Liver (tissue), 9 donors: Measurements from ENCODE around the gene SDSL. TPM values are rescaled to one million over a fixed set of nuclear protein-coding genes. Genes with fewer than 3 reads are reported as not detected.

Source experiments
- DNase-seq: peaks from one replicate; pipeline ENCODE4 v3.0.0-alpha.2; 2017; ENCODE audit warnings: low spot score
- H3K27ac ChIP-seq, 2 donors: one replicate each; pipeline ENCODE4 v1.7.0; 2013; ENCODE audit warnings: inconsistent platforms in 2 of 2, low read length in 2 of 2, control low read depth in 1 of 2, low read depth in 1 of 2, mild to moderate bottlenecking in 1 of 2
- H3K27me3 ChIP-seq, 4 donors: one replicate each; pipeline versions ENCODE4 v1.6.1 to v1.7.0; 2013; ENCODE audit warnings: low read length in 3 of 4, inconsistent platforms in 1 of 4, mild to moderate bottlenecking in 1 of 4, moderate library complexity in 1 of 4; ENCODE audit not compliant: control insufficient read depth in 4 of 4, insufficient read depth in 4 of 4
- H3K36me3 ChIP-seq, 4 donors: one replicate each; pipeline versions ENCODE4 v1.6.1 to v1.7.0; 2013; ENCODE audit warnings: low read length in 3 of 4, mild to moderate bottlenecking in 3 of 4, low read depth in 1 of 4, moderate library complexity in 1 of 4; ENCODE audit not compliant: control insufficient read depth in 4 of 4, insufficient read depth in 3 of 4
- H3K4me1 ChIP-seq, 4 donors: one replicate each; pipeline versions ENCODE4 v1.6.1 to v1.7.0; 2013; ENCODE audit warnings: low read length in 3 of 4, mild to moderate bottlenecking in 3 of 4, moderate library complexity in 1 of 4; ENCODE audit not compliant: control insufficient read depth in 4 of 4, insufficient read depth in 4 of 4
- H3K4me3 ChIP-seq, 3 donors: one replicate each; pipeline versions ENCODE4 v1.6.1 to v1.7.0; 2013; ENCODE audit warnings: low read length in 3 of 3, control low read depth in 1 of 3, low read depth in 1 of 3, mild to moderate bottlenecking in 1 of 3
- H3K9ac ChIP-seq, 2 donors: one replicate each; pipeline ENCODE4 v1.7.0; 2013; ENCODE audit warnings: low read length in 2 of 2, mild to moderate bottlenecking in 2 of 2, moderate library complexity in 2 of 2, control low read depth in 1 of 2, low read depth in 1 of 2
- H3K9me3 ChIP-seq, 4 donors: one replicate each; pipeline versions ENCODE4 v1.6.1 to v1.7.0; 2013; ENCODE audit warnings: low read length in 3 of 4; ENCODE audit not compliant: control insufficient read depth in 4 of 4
- FOXA1 ChIP-seq: IDR thresholded peaks from 2 replicates; pipeline ENCODE4 v1.6.1; 2016; ENCODE audit warnings: antibody characterized with exemption
- GABPA ChIP-seq, 2 donors: IDR thresholded peaks in 1 of 2; conservative IDR thresholded peaks in 1 of 2; 2 replicates each; pipeline ENCODE4 v1.6.1; 2016; ENCODE audit warnings: antibody characterized with exemption in 2 of 2, mild to moderate bottlenecking in 1 of 2, moderate library complexity in 1 of 2
- HNF4A ChIP-seq, 2 donors: conservative IDR thresholded peaks; 2 replicates each; pipeline ENCODE4 v1.6.1; 2016; ENCODE audit warnings: antibody characterized with exemption in 2 of 2, mild to moderate bottlenecking in 2 of 2
- NR2F2 ChIP-seq: IDR thresholded peaks from 2 replicates; pipeline ENCODE4 v1.6.1; 2016; ENCODE audit warnings: antibody characterized with exemption
- RXRA ChIP-seq, 2 donors: IDR thresholded peaks; 2 replicates each; pipeline ENCODE4 v1.6.1; 2017 to 2018; ENCODE audit warnings: antibody characterized with exemption in 2 of 2, mild to moderate bottlenecking in 1 of 2
- TAF1 ChIP-seq: conservative IDR thresholded peaks from 2 replicates; pipeline ENCODE4 v1.6.1; 2016; ENCODE audit warnings: antibody characterized with exemption, mild to moderate bottlenecking
- YY1 ChIP-seq: IDR thresholded peaks from 2 replicates; pipeline ENCODE4 v1.6.1; 2016; ENCODE audit warnings: antibody characterized with exemption, mild to moderate bottlenecking
- WGBS: extraction: QIAGEN DNeasy Blood & Tissue Kit; methylation state at CpG from one replicate; pipeline ENCODE4 v1.1.7; 2013; 5-methylcytosine and 5-hydroxymethylcytosine counted together
- polyA plus RNA-seq, 2 donors: library from polyadenylated mRNA; stranded (reverse) in 1 of 2; unstranded in 1 of 2; fragments of 200-250 nt in 1 of 2; fragments of >200 nt in 1 of 2; fragmentation: Nextera tagmentation in 1 of 2; extraction: Ambion mirVana in 1 of 2; gene quantifications; one replicate each; pipeline versions ENCODE4 v1.2.1 to v1.2.3, GENCODE V29; 2013 to 2015
- total RNA-seq, 2 donors: library from RNA; depleted of rRNA; stranded (reverse); fragments of >200 nt; gene quantifications; one replicate each; pipeline ENCODE4 v1.2.3, GENCODE V29; 2014
- donor health status: healthy.
- donor health status: healthy.
- donor health status: healthy.
- donor health status: healthy.
- donor health status: healthy.

Gene SDSL
- total and polyA plus RNA-seq, 4 donors = 22.4 to 93.1 (median 33.7) TPM

DNA sequence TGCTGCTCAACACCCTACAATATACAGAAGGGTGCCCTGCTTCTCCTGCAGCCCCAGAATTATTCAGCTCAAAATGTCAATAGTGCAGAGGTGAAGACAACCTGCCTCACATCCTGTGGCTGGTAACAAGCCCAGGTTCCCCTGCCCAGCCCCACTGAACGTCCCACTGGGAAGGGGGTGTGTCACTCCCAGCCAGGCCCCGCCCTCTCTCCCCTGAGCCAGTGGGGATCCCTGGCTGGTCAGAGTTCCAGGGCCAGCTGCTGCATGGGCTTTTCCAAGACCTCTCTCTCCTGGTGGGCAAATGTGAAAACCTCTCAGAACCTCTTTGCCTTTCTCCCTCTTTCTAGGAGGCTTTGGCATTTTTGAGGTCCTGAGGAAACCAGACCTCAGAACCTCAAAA, 63.1 kb downstream of the SDSL start:
- Histone ChIP-seq H3K4me3 (no peak overlapping the region), H3K9ac (no peak overlapping the region), H3K27ac (no peak overlapping the region), H3K9me3 (peaks cover 0 to 2% (median 0%) of the 10 kb centered on the region in 4 donors), H3K4me1 (no peaks in the 10 kb centered on the region), H3K36me3 (no peaks in the 10 kb centered on the region), H3K27me3 (peaks cover 0 to 22% (median 7%) of the 10 kb centered on the region in 4 donors)
- WGBS = 6% methylated on average over 2 of the region's 2 CpGs
- TF ChIP-seq HNF4A (conservative IDR thresholded peaks at IDR 0.05) = no peak
- no peak for DNase-seq

DNA sequence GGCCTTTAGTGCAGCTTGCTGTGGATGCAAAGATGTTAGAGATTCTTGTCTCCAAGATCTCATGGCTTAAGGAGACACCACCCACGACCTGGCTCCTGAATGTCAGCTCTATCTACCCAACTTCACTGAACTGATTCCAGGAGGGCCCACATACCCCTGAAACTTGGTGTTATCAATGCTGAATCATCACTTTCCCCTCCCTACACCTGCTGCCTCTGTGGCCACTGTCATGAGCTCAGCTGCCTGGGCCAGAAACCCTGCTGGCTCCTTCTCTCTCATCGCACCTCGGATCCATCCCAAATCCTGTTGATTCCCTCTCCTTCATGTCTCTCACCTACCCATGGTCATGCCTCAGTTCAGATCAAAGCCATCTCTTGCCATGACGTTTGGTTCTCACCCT, 64.5 kb downstream of the SDSL start:
- no peak overlapping the region for H3K27ac ChIP-seq
- H3K27me3 ChIP-seq = peaks cover 0 to 19% (median 6%) of the 10 kb centered on the region in 4 donors
- TF ChIP-seq RXRA (IDR thresholded peaks at IDR 0.05) (no peak), NR2F2 (no peak), TAF1 (no peak), YY1 (no peak), GABPA (IDR thresholded peaks at IDR 0.05 in 1 of 2, conservative IDR thresholded peaks at IDR 0.05 in 1 of 2) (no peak), FOXA1 (no peak)
- no peak overlapping the region for H3K4me3 ChIP-seq
- no peaks in the 10 kb centered on the region for H3K4me1 ChIP-seq
- no peaks in the 10 kb centered on the region for H3K36me3 ChIP-seq
- H3K9me3 ChIP-seq = no peaks in the 10 kb centered on the region
- no peak for DNase-seq
- WGBS = 19% methylated on average over 4 of the region's 4 CpGs
- H3K9ac ChIP-seq = no peak overlapping the region

Other genes starting within 250 kb of the SDSL start
- 10 to 100 TPM; 20.2 to 20.5 TPM for gene DDX54, start 236.9 kb upstream of the SDSL start, total RNA-seq
- gene DDX54, start 236.9 kb upstream of the SDSL start, polyA plus RNA-seq = 10 to 100 TPM; 22.8 to 28.4 TPM
- gene RITA1, start 236.7 kb upstream of the SDSL start, total RNA-seq = 10 to 100 TPM; 10.6 to 13.8 TPM
- 10 to 100 TPM; 16.0 to 18.1 TPM for gene RITA1, start 236.7 kb upstream of the SDSL start, polyA plus RNA-seq
- gene TPCN1, start 200.9 kb upstream of the SDSL start, total RNA-seq = 10 to 100 TPM; 11.1 to 19.2 TPM
- 10 to 100 TPM in 1 of 2 donors, 1 to 10 TPM in 1; 8.6 to 16.4 TPM for gene TPCN1, start 200.9 kb upstream of the SDSL start, polyA plus RNA-seq
- 10 to 100 TPM; 13.7 to 23.8 TPM for gene SLC8B1, start 87.3 kb upstream of the SDSL start, total RNA-seq
- 10 to 100 TPM in 1 of 2 donors, 1 to 10 TPM in 1; 9.9 to 14.7 TPM for gene SLC8B1, start 87.3 kb upstream of the SDSL start, polyA plus RNA-seq
- 10 to 100 TPM; 21.5 to 31.2 TPM for gene PLBD2, start 63.8 kb upstream of the SDSL start, total RNA-seq
- gene PLBD2, start 63.8 kb upstream of the SDSL start, polyA plus RNA-seq = 10 to 100 TPM; 12.1 to 17.7 TPM
- 10 to 100 TPM in 1 of 2 donors, under 1 TPM in 1; 0.65 to 70.4 TPM for gene SDS, start 18.5 kb upstream of the SDSL start, total RNA-seq
- gene SDS, start 18.5 kb upstream of the SDSL start, polyA plus RNA-seq = 100 to 1,000 TPM in 1 of 2 donors, 10 to 100 TPM in 1; 85.3 to 433 TPM
- gene LHX5, start 49.5 kb downstream of the SDSL start, total RNA-seq = not detected
- not detected for gene LHX5, start 49.5 kb downstream of the SDSL start, polyA plus RNA-seq